Muscle of arm (tissue), 12 donors: ENCODE data around the gene XYLB. TPM values are rescaled to one million over a fixed set of nuclear protein-coding genes. Genes with fewer than 3 reads are reported as not detected.

Experiments used
- DNase-seq: peaks from one replicate; pipeline ENCODE4 v3.0.0-alpha.2; 2013
- polyA plus RNA-seq, 12 donors: library from polyadenylated mRNA; unstranded; fragments of 120-200 nt; gene quantifications; one replicate each; pipeline ENCODE4 v1.2.1, GENCODE V29; 2013; ENCODE audit not compliant: insufficient read length in 12 of 12

XYLB gene
- polyA plus RNA-seq, 12 donors: 2.8 to 9.0 (median 3.5) TPM; not detected in 1

GRCh38 chr3:38362825-38363224, 16.2 kb downstream of the XYLB start:
- no peak for DNase-seq

- no peak for DNase-seq
Observed at GRCh38 chr3:38364721-38365400, 18.3 kb downstream of the XYLB start.

- no peak for DNase-seq
Observed at GRCh38 chr3:38365469-38366062, 19.0 kb downstream of the XYLB start.

GRCh38 chr3:38366082-38366481, 19.5 kb downstream of the XYLB start:
- DNase-seq: no peak

- DNase-seq: no peak
Observed at GRCh38 chr3:38367779-38368178, 21.2 kb downstream of the XYLB start.

GRCh38 chr3:38368238-38368637, 21.7 kb downstream of the XYLB start:
- DNase-seq: no peak

GRCh38 chr3:38369186-38369585, 22.6 kb downstream of the XYLB start:
- no peak for DNase-seq

- no peak for DNase-seq
Observed at GRCh38 chr3:38370149-38370548, 23.6 kb downstream of the XYLB start.

GRCh38 chr3:38370861-38371260, 24.3 kb downstream of the XYLB start:
- DNase-seq: no peak

- DNase-seq: no peak
Observed at GRCh38 chr3:38371541-38372213, 25.1 kb downstream of the XYLB start.

GRCh38 chr3:38372214-38372601, 25.6 kb downstream of the XYLB start:
- no peak for DNase-seq

GRCh38 chr3:38374221-38374620, 27.6 kb downstream of the XYLB start:
- no peak for DNase-seq

- DNase-seq: no peak
Observed at GRCh38 chr3:38375072-38375471, 28.5 kb downstream of the XYLB start.

- DNase-seq: no peak
Observed at GRCh38 chr3:38375488-38376097, 29.0 kb downstream of the XYLB start.

GRCh38 chr3:38376098-38376816, 29.7 kb downstream of the XYLB start:
- DNase-seq: no peak

GRCh38 chr3:38379201-38379770, 32.7 kb downstream of the XYLB start:
- no peak for DNase-seq

- no peak for DNase-seq
Observed at GRCh38 chr3:38382506-38383080, 36.0 kb downstream of the XYLB start.

GRCh38 chr3:38383156-38383875, 36.7 kb downstream of the XYLB start:
- no peak for DNase-seq

GRCh38 chr3:38386992-38387750, 40.6 kb downstream of the XYLB start:
- no peak for DNase-seq

- no peak for DNase-seq
Observed at GRCh38 chr3:38387862-38388261, 41.3 kb downstream of the XYLB start.
